GM12878 (cell line): ENCODE measurements around the gene CENPP.

Experiments
- CTCF ChIP-seq, 3 experiments: IDR thresholded peaks in 2 of 3; conservative IDR thresholded peaks in 1 of 3; 2 replicates each; pipeline ENCODE4 v1.5.1; 2011; ENCODE audit warnings: low read depth in 3 of 3, low read length in 3 of 3, mild to moderate bottlenecking in 3 of 3, control low read depth in 2 of 3, moderate library complexity in 2 of 3, inconsistent platforms in 1 of 3, mixed read lengths in 1 of 3; ENCODE audit not compliant: control insufficient read depth in 2 of 3, insufficient read depth in 1 of 3; ENCODE audit errors: extremely low read depth in 1 of 3
- NFIC ChIP-seq: IDR thresholded peaks from 2 replicates; pipeline ENCODE4 v1.6.1; 2012; ENCODE audit warnings: low read depth, mild to moderate bottlenecking, inconsistent platforms, low read length, moderate library complexity
- POLR2A ChIP-seq: IDR thresholded peaks from 2 replicates; pipeline ENCODE4 v1.6.1; 2011; ENCODE audit warnings: low read depth, mild to moderate bottlenecking, low read length
- POLR2AphosphoS2 ChIP-seq: IDR thresholded peaks from 2 replicates; pipeline ENCODE4 v1.6.1; 2011; ENCODE audit warnings: low read depth, mild to moderate bottlenecking, low read length, improper control_type of control experiment, moderate library complexity
- POLR2AphosphoS5 ChIP-seq: IDR thresholded peaks from 2 replicates; pipeline ENCODE4 v1.6.1; 2011; ENCODE audit warnings: mild to moderate bottlenecking, low read length, inconsistent platforms
- RAD21 ChIP-seq: IDR thresholded peaks from 2 replicates; pipeline ENCODE4 v1.6.1; 2011; ENCODE audit warnings: mild to moderate bottlenecking, low read depth, low read length, moderate library complexity; ENCODE audit not compliant: insufficient read depth
- RCOR1 ChIP-seq: conservative IDR thresholded peaks from 2 replicates; pipeline ENCODE4 v1.6.1; 2012; ENCODE audit warnings: low read depth, low read length, improper control_type of control experiment
- SREBF2 ChIP-seq: IDR thresholded peaks from 2 replicates; pipeline ENCODE4 v1.6.1; 2012; ENCODE audit warnings: mild to moderate bottlenecking, low read length
- STAT1 ChIP-seq: fragments of 450-650 bp; conservative IDR thresholded peaks from 2 replicates; pipeline ENCODE4 v1.6.1; 2014; ENCODE audit warnings: antibody characterized with exemption, mild to moderate bottlenecking
- TARDBP ChIP-seq: IDR thresholded peaks from 2 replicates; pipeline ENCODE4 v1.6.1; 2016; ENCODE audit warnings: borderline replicate concordance
- TCF7 ChIP-seq: IDR thresholded peaks from 2 replicates; pipeline ENCODE4 v1.6.1; 2014; ENCODE audit warnings: antibody characterized with exemption, borderline replicate concordance
- USF2 ChIP-seq: IDR thresholded peaks from 2 replicates; pipeline ENCODE4 v1.6.1; 2011; ENCODE audit warnings: low read depth, low read length, improper control_type of control experiment, borderline replicate concordance
- ZBTB40 ChIP-seq: fragments of 450-650 bp; IDR thresholded peaks from 2 replicates; pipeline ENCODE4 v1.6.1; 2016; ENCODE audit warnings: mild to moderate bottlenecking, moderate library complexity, borderline replicate concordance

- TF ChIP-seq STAT1 (no peak), POLR2AphosphoS2 (no peak), USF2 (no peak), TCF7 (no peak), POLR2A (no peak), TARDBP (no peak), CTCF (IDR thresholded peaks at IDR 0.05 in 2 of 3, conservative IDR thresholded peaks at IDR 0.05 in 1 of 3; ENCODE audit: control insufficient read depth in 2 of 3, extremely low read depth in 1 of 3, insufficient read depth in 1 of 3, low read depth in 3 of 3, low read length in 3 of 3) (no peak), RCOR1 (no peak), RAD21 (no peak), ZBTB40 (no peak), NFIC (no peak), POLR2AphosphoS5 (no peak), SREBF2 (no peak)
Observed at GRCh38 chr9:92385953-92386352, 60.2 kb downstream of the CENPP start.
